ENCODE results near the gene AFF3.

DNA sequence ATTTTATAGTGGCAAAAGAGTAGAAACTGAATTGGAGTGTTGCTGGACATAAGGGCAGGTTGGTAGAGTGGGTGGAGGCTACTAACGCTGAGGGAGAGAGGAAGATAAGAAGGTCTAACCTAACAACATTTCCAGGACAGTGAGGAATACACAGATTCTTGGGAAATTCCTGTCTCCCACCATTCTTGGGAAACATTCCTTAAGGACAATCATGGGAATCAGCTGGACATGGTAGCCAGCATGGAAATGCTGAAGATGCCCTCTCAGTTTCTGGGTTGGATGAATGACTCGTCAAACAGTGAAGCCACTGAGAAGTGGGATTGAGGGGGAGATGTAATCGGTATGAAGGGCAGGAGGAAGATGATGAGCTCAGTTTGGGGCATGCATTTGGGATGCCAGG lies 265.4 kb downstream of the AFF3 start:
- TF ChIP-seq ZBTB21 (CRISPR knock-in tag; IDR thresholded peaks at IDR 0.05) (no peak), ZNF136 (CRISPR knock-in tag; IDR thresholded peaks at IDR 0.05; ENCODE audit: low read depth) (no peak), ZBTB1 (CRISPR knock-in tag; IDR thresholded peaks at IDR 0.05; ENCODE audit: borderline replicate concordance) (no peak), HOXA7 (CRISPR knock-in tag; IDR thresholded peaks at IDR 0.05) (no peak), SPEN (CRISPR knock-in tag; IDR thresholded peaks at IDR 0.05; ENCODE audit: low read depth) (no peak)
- TF ChIP-seq, protein P1, sequence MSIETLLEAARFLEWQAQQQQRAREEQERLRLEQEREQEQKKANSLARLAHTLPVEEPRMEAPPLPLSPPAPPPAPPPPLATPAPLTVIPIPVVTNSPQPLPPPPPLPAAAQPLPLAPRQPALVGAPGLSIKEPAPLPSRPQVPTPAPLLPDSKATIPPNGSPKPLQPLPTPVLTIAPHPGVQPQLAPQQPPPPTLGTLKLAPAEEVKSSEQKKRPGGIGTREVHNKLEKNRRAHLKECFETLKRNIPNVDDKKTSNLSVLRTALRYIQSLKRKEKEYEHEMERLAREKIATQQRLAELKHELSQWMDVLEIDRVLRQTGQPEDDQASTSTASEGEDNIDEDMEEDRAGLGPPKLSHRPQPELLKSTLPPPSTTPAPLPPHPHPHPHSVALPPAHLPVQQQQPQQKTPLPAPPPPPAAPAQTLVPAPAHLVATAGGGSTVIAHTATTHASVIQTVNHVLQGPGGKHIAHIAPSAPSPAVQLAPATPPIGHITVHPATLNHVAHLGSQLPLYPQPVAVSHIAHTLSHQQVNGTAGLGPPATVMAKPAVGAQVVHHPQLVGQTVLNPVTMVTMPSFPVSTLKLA (IDR thresholded peaks at IDR 0.05), result no peak

Data from HepG2 (cell line).